WTC11 (cell line): Measurements from ENCODE around the gene C5AR1.

Source experiments
- CBFB ChIP-seq: sonication (generic); formaldehyde crosslinking; IDR thresholded peaks from 2 replicates; pipeline ENCODE4 v1.8.1; 2022; ENCODE audit warnings: mild to moderate bottlenecking, low read depth, missing genetic modification reagents
- ESRRA ChIP-seq: sonication (generic); formaldehyde crosslinking; IDR thresholded peaks from 2 replicates; pipeline ENCODE4 v1.8.1; 2022; ENCODE audit warnings: mild to moderate bottlenecking, missing genetic modification reagents, borderline replicate concordance
- JUN ChIP-seq: sonication (generic); formaldehyde crosslinking; IDR thresholded peaks from 2 replicates; pipeline ENCODE4 v1.8.0; 2023; ENCODE audit warnings: mild to moderate bottlenecking, missing genetic modification reagents
- NFYB ChIP-seq: sonication (generic); formaldehyde crosslinking; conservative IDR thresholded peaks from 2 replicates; pipeline ENCODE4 v1.8.0; 2022; ENCODE audit warnings: low read depth, missing genetic modification reagents
- SMAD3 ChIP-seq: sonication (generic); formaldehyde crosslinking; IDR thresholded peaks from 2 replicates; pipeline ENCODE4 v1.8.0; 2022; ENCODE audit warnings: missing genetic modification reagents, mild to moderate bottlenecking, borderline replicate concordance
- SP1 ChIP-seq: sonication (generic); formaldehyde crosslinking; conservative IDR thresholded peaks from 2 replicates; pipeline ENCODE4 v1.8.1; 2022; ENCODE audit warnings: missing genetic modification reagents
- TF ChIP-seq, protein P1 (sequence below): fragments of 200-600 bp; IDR thresholded peaks from 2 replicates; pipeline ENCODE4 v1.8.0; 2022; ENCODE audit warnings: antibody characterized with exemption
- TF ChIP-seq, protein P2 (sequence below): sonication (generic); formaldehyde crosslinking; IDR thresholded peaks from 2 replicates; pipeline ENCODE4 v1.8.1; 2023; ENCODE audit warnings: mild to moderate bottlenecking, missing genetic modification reagents, borderline replicate concordance
- TF ChIP-seq, protein P3 (sequence below): sonication (generic); formaldehyde crosslinking; IDR thresholded peaks from 2 replicates; pipeline ENCODE4 v1.8.0; 2023; ENCODE audit warnings: mild to moderate bottlenecking, missing genetic modification reagents
- TF ChIP-seq, protein P4 (sequence below): fragments of 250-450 bp; sonication (Bioruptor Pico); IDR thresholded peaks from 2 replicates; pipeline ENCODE4 v1.9.0; 2021; ENCODE audit warnings: mild to moderate bottlenecking
- TF ChIP-seq, protein P5 (sequence below): sonication (generic); formaldehyde crosslinking; IDR thresholded peaks from 2 replicates; pipeline ENCODE4 v1.8.0; 2022; ENCODE audit warnings: mild to moderate bottlenecking, missing genetic modification reagents
- TF ChIP-seq, protein P6 (sequence below): sonication (generic); formaldehyde crosslinking; IDR thresholded peaks from 2 replicates; pipeline ENCODE4 v1.8.1; 2022; ENCODE audit warnings: low read depth, missing genetic modification reagents, borderline replicate concordance

DNA sequence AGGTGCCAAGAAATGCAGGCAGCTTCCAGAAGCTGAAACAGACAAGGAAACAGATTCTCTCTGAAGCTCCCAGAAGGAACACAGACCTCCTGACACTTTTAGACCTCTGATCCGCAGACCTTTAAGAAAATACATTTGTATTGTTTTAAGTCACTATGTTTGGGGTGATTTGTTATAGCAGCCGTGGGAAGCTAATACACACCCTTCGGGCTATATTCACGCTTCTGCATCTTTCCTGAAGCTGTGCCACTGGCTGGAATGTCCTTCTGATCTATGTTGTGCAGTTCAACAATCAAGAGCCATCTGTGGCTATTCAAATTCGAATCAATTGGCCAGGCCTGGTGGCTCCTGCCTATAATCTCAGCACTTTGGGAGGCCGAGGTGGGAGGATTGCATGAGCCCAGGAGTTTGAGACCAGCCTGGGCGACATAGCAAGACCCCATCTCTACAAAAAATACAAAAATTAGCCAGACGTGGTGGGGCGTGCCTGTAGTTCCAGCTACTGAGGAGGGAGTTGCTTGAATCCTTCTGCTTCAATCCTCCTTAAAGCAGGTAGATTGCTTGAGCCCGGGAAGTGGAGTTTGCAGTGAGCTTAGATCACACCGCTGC is 33.6 kb downstream of the C5AR1 start:
- TF ChIP-seq ESRRA: no peak
- TF ChIP-seq CBFB (CRISPR knock-in tag): no peak
- TF ChIP-seq, protein P1, sequence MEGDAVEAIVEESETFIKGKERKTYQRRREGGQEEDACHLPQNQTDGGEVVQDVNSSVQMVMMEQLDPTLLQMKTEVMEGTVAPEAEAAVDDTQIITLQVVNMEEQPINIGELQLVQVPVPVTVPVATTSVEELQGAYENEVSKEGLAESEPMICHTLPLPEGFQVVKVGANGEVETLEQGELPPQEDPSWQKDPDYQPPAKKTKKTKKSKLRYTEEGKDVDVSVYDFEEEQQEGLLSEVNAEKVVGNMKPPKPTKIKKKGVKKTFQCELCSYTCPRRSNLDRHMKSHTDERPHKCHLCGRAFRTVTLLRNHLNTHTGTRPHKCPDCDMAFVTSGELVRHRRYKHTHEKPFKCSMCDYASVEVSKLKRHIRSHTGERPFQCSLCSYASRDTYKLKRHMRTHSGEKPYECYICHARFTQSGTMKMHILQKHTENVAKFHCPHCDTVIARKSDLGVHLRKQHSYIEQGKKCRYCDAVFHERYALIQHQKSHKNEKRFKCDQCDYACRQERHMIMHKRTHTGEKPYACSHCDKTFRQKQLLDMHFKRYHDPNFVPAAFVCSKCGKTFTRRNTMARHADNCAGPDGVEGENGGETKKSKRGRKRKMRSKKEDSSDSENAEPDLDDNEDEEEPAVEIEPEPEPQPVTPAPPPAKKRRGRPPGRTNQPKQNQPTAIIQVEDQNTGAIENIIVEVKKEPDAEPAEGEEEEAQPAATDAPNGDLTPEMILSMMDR: no peak
- TF ChIP-seq JUN (CRISPR knock-in tag): no peak
- TF ChIP-seq, protein P2, sequence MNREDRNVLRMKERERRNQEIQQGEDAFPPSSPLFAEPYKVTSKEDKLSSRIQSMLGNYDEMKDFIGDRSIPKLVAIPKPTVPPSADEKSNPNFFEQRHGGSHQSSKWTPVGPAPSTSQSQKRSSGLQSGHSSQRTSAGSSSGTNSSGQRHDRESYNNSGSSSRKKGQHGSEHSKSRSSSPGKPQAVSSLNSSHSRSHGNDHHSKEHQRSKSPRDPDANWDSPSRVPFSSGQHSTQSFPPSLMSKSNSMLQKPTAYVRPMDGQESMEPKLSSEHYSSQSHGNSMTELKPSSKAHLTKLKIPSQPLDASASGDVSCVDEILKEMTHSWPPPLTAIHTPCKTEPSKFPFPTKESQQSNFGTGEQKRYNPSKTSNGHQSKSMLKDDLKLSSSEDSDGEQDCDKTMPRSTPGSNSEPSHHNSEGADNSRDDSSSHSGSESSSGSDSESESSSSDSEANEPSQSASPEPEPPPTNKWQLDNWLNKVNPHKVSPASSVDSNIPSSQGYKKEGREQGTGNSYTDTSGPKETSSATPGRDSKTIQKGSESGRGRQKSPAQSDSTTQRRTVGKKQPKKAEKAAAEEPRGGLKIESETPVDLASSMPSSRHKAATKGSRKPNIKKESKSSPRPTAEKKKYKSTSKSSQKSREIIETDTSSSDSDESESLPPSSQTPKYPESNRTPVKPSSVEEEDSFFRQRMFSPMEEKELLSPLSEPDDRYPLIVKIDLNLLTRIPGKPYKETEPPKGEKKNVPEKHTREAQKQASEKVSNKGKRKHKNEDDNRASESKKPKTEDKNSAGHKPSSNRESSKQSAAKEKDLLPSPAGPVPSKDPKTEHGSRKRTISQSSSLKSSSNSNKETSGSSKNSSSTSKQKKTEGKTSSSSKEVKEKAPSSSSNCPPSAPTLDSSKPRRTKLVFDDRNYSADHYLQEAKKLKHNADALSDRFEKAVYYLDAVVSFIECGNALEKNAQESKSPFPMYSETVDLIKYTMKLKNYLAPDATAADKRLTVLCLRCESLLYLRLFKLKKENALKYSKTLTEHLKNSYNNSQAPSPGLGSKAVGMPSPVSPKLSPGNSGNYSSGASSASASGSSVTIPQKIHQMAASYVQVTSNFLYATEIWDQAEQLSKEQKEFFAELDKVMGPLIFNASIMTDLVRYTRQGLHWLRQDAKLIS: no peak
- TF ChIP-seq, protein P3, sequence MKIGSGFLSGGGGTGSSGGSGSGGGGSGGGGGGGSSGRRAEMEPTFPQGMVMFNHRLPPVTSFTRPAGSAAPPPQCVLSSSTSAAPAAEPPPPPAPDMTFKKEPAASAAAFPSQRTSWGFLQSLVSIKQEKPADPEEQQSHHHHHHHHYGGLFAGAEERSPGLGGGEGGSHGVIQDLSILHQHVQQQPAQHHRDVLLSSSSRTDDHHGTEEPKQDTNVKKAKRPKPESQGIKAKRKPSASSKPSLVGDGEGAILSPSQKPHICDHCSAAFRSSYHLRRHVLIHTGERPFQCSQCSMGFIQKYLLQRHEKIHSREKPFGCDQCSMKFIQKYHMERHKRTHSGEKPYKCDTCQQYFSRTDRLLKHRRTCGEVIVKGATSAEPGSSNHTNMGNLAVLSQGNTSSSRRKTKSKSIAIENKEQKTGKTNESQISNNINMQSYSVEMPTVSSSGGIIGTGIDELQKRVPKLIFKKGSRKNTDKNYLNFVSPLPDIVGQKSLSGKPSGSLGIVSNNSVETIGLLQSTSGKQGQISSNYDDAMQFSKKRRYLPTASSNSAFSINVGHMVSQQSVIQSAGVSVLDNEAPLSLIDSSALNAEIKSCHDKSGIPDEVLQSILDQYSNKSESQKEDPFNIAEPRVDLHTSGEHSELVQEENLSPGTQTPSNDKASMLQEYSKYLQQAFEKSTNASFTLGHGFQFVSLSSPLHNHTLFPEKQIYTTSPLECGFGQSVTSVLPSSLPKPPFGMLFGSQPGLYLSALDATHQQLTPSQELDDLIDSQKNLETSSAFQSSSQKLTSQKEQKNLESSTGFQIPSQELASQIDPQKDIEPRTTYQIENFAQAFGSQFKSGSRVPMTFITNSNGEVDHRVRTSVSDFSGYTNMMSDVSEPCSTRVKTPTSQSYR: no peak
- TF ChIP-seq SP1 (CRISPR knock-in tag): no peak
- TF ChIP-seq, protein P4, sequence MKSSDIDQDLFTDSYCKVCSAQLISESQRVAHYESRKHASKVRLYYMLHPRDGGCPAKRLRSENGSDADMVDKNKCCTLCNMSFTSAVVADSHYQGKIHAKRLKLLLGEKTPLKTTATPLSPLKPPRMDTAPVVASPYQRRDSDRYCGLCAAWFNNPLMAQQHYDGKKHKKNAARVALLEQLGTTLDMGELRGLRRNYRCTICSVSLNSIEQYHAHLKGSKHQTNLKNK (CRISPR knock-in tag): no peak
- TF ChIP-seq SMAD3: no peak
- TF ChIP-seq NFYB (CRISPR knock-in tag): no peak
- TF ChIP-seq, protein P5, sequence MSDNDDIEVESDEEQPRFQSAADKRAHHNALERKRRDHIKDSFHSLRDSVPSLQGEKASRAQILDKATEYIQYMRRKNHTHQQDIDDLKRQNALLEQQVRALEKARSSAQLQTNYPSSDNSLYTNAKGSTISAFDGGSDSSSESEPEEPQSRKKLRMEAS (CRISPR knock-in tag): no peak
- TF ChIP-seq, protein P6, sequence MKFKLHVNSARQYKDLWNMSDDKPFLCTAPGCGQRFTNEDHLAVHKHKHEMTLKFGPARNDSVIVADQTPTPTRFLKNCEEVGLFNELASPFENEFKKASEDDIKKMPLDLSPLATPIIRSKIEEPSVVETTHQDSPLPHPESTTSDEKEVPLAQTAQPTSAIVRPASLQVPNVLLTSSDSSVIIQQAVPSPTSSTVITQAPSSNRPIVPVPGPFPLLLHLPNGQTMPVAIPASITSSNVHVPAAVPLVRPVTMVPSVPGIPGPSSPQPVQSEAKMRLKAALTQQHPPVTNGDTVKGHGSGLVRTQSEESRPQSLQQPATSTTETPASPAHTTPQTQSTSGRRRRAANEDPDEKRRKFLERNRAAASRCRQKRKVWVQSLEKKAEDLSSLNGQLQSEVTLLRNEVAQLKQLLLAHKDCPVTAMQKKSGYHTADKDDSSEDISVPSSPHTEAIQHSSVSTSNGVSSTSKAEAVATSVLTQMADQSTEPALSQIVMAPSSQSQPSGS (CRISPR knock-in tag): no peak
